Transverse colon (tissue), 3 donors: ENCODE data around the gene FYB2.

Experiments
- EP300 ChIP-seq: sonication (generic); formaldehyde crosslinking; IDR thresholded peaks from one replicate; pipeline ENCODE4 v1.6.1; 2017; ENCODE audit warnings: antibody characterized with exemption, low read depth
- TF ChIP-seq, protein P1 (sequence below), 5 experiments: fragments of 200-600 bp in 3 of 5; fragments of 450-650 bp in 2 of 5; sonication (generic) in 3 of 5; IDR thresholded peaks; 1 replicate in 2 of 5; 2 replicates in 3 of 5; pipeline ENCODE4 v1.5.1; 2016 to 2017; ENCODE audit warnings: antibody characterized with exemption in 5 of 5, inconsistent platforms in 3 of 5, mild to moderate bottlenecking in 2 of 5, moderate library complexity in 1 of 5

- TF ChIP-seq, protein P1, sequence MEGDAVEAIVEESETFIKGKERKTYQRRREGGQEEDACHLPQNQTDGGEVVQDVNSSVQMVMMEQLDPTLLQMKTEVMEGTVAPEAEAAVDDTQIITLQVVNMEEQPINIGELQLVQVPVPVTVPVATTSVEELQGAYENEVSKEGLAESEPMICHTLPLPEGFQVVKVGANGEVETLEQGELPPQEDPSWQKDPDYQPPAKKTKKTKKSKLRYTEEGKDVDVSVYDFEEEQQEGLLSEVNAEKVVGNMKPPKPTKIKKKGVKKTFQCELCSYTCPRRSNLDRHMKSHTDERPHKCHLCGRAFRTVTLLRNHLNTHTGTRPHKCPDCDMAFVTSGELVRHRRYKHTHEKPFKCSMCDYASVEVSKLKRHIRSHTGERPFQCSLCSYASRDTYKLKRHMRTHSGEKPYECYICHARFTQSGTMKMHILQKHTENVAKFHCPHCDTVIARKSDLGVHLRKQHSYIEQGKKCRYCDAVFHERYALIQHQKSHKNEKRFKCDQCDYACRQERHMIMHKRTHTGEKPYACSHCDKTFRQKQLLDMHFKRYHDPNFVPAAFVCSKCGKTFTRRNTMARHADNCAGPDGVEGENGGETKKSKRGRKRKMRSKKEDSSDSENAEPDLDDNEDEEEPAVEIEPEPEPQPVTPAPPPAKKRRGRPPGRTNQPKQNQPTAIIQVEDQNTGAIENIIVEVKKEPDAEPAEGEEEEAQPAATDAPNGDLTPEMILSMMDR (IDR thresholded peaks at IDR 0.05) = no peak
- no peak for TF ChIP-seq EP300
Measured at GRCh38 chr1:56790036-56790435, 29.2 kb downstream of the FYB2 start.
